ENCODE data around the gene IGF2BP1. TPM values are rescaled to one million over a fixed set of nuclear protein-coding genes. Genes with fewer than 3 reads are reported as not detected.
"Not testable (repeated sequence)": the region's sequence is repeated elsewhere in the genome, so short reads cannot be mapped to it uniquely, and the experiment has no call there.

Gene IGF2BP1
- total RNA-seq, 4 donors from 2014 or later, result not detected

GRCh38 chr17:49076573-49077384 lies 79.6 kb downstream of the IGF2BP1 start:
- Histone ChIP-seq H3K36me3 (no peaks in the 10 kb centered on the region), H3K27me3 (peaks cover 14% of the 10 kb centered on the region), H3K4me1 (no peaks in the 10 kb centered on the region), H3K4me3 (no peak overlapping the region), H3K27ac (no peak overlapping the region), H3K9me3 (no peaks in the 10 kb centered on the region)
- TF ChIP-seq EP300 (IDR thresholded peaks at IDR 0.05), result no peak
- TF ChIP-seq POLR2AphosphoS5 (IDR thresholded peaks at IDR 0.05), result no peak
- TF ChIP-seq POLR2A (IDR thresholded peaks at IDR 0.05), result no peak
- TF ChIP-seq CTCF (IDR thresholded peaks at IDR 0.05), result no peak
- 79% methylated on average over 7 of the region's 7 CpGs for WGBS
- no peak for DNase-seq (ENCODE audit: low spot score in 2 of 2)

GRCh38 chr17:49078248-49078647 lies 81.1 kb downstream of the IGF2BP1 start:
- Histone ChIP-seq H3K27me3 (peaks cover 26% of the 10 kb centered on the region), H3K4me3 (no peak overlapping the region), H3K27ac (no peak overlapping the region), H3K9me3 (no peaks in the 10 kb centered on the region), H3K36me3 (no peaks in the 10 kb centered on the region), H3K4me1 (no peaks in the 10 kb centered on the region)
- no peak for DNase-seq (ENCODE audit: low spot score in 2 of 2)
- TF ChIP-seq EP300 (IDR thresholded peaks at IDR 0.05) (no peak), POLR2A (IDR thresholded peaks at IDR 0.05) (no peak), POLR2AphosphoS5 (IDR thresholded peaks at IDR 0.05) (no peak)
- 76% methylated on average over 7 of the region's 7 CpGs for WGBS

- Histone ChIP-seq H3K36me3 (no peaks in the 10 kb centered on the region), H3K27me3 (peaks cover 26% of the 10 kb centered on the region), H3K4me1 (no peaks in the 10 kb centered on the region), H3K27ac (no peak overlapping the region), H3K9me3 (no peaks in the 10 kb centered on the region), H3K4me3 (no peak overlapping the region)
- 87% methylated on average over 10 of the region's 10 CpGs for WGBS
- no peak for DNase-seq (ENCODE audit: low spot score in 2 of 2)
- TF ChIP-seq POLR2AphosphoS5 (IDR thresholded peaks at IDR 0.05) (no peak), EP300 (IDR thresholded peaks at IDR 0.05) (no peak), POLR2A (IDR thresholded peaks at IDR 0.05) (no peak), CTCF (IDR thresholded peaks at IDR 0.05) (no peak)
Observed at GRCh38 chr17:49079840-49080663, 82.9 kb downstream of the IGF2BP1 start.

- Histone ChIP-seq H3K27me3 (peaks cover 33% of the 10 kb centered on the region), H3K27ac (no peak overlapping the region), H3K9me3 (no peaks in the 10 kb centered on the region), H3K4me3 (no peak overlapping the region), H3K4me1 (no peaks in the 10 kb centered on the region), H3K36me3 (no peaks in the 10 kb centered on the region)
- DNase-seq (ENCODE audit: low spot score in 2 of 2), result no peak
- TF ChIP-seq POLR2AphosphoS5 (IDR thresholded peaks at IDR 0.05), result no peak
- TF ChIP-seq EP300 (IDR thresholded peaks at IDR 0.05), result no peak
- no peak for TF ChIP-seq CTCF (IDR thresholded peaks at IDR 0.05)
- no peak for TF ChIP-seq POLR2A (IDR thresholded peaks at IDR 0.05)
- WGBS, result 67% methylated on average over 5 of the region's 5 CpGs
Observed at GRCh38 chr17:49082231-49082630, 85.0 kb downstream of the IGF2BP1 start.

GRCh38 chr17:49085046-49085445 lies 87.9 kb downstream of the IGF2BP1 start:
- 65% methylated on average over 2 of the region's 2 CpGs for WGBS
- H3K27me3 ChIP-seq, result peaks cover 37% of the 10 kb centered on the region
- DNase-seq (ENCODE audit: low spot score in 2 of 2); H3K27ac ChIP-seq; H3K4me3 ChIP-seq; H3K9me3 ChIP-seq; H3K36me3 ChIP-seq; H3K4me1 ChIP-seq: not testable (repeated sequence)

Measured in suprapubic skin (tissue), 4 donors.